IMR-90 (cell line): Measurements from ENCODE around the gene GLT8D2. TPM values are rescaled to one million over a fixed set of nuclear protein-coding genes. Genes with fewer than 3 reads are reported as not detected.

Experiments used
- ATAC-seq: fragments of 200-7000 bp; cut with Tn5 transposase; 2 replicates; pipeline ENCODE4 v1.9.1; 2020; ENCODE audit warnings: low read depth, mild to moderate bottlenecking, moderate library complexity
- BruUV-seq: library from RNA; stranded (reverse); fragments of 400-500 nt; replicated peaks from 2 replicates; lab custom pipeline; 2021; lab: Mats Ljungman, UMichigan
- CTCF ChIA-PET: fragments of 300-600 bp; formaldehyde crosslinking; extraction: SDS; loops from one replicate; lab custom pipeline; 2021; ENCODE audit warnings: antibody characterized with exemption; lab: Yijun Ruan, JAX
- POLR2A ChIA-PET: fragments of 300-600 bp; sonication (Branson Sonifier 250); formaldehyde crosslinking; loops from one replicate; lab custom pipeline; 2022; ENCODE audit warnings: antibody characterized with exemption; ENCODE audit not compliant: unreplicated experiment; lab: Charles Lee
- DNase-seq: peaks from one replicate; pipeline ENCODE4 v3.0.0; 2013
- H2AFZ ChIP-seq: replicated peaks from 2 replicates; pipeline ENCODE3; 2013; ENCODE audit warnings: low read length, mild to moderate bottlenecking; ENCODE audit not compliant: poor library complexity
- H2AK5ac ChIP-seq: 2 replicates; pipeline ENCODE4 v1.6.1; 2013; ENCODE audit warnings: low read depth, low read length, inconsistent platforms
- H2AK9ac ChIP-seq: replicated peaks from 2 replicates; pipeline ENCODE3; 2013; ENCODE audit warnings: mild to moderate bottlenecking, low read depth, low read length, moderate library complexity; ENCODE audit not compliant: poor library complexity
- H2BK120ac ChIP-seq: 2 replicates; pipeline ENCODE4 v1.6.1; 2013; ENCODE audit warnings: low read depth, low read length, inconsistent platforms
- H2BK15ac ChIP-seq: 3 replicates; pipeline ENCODE4 v1.6.1; 2013; ENCODE audit warnings: low read depth, low read length, inconsistent platforms
- H2BK20ac ChIP-seq: 2 replicates; pipeline ENCODE4 v1.6.1; 2013; ENCODE audit warnings: low read depth, mild to moderate bottlenecking, inconsistent platforms, low read length, moderate library complexity
- H2BK5ac ChIP-seq: 2 replicates; pipeline ENCODE4 v1.6.1; 2013; ENCODE audit warnings: mild to moderate bottlenecking, low read depth, low read length, inconsistent platforms; ENCODE audit not compliant: poor library complexity, severe bottlenecking
- H3K14ac ChIP-seq: replicated peaks from 2 replicates; pipeline ENCODE4 v1.6.1; 2013; ENCODE audit warnings: low read depth, low read length, inconsistent platforms
- H3K18ac ChIP-seq: 2 replicates; pipeline ENCODE4 v1.6.1; 2013; ENCODE audit warnings: low read depth, low read length, control low read depth
- H3K23ac ChIP-seq: 2 replicates; pipeline ENCODE4 v1.6.1; 2013; ENCODE audit warnings: low read depth, low read length, inconsistent platforms
- H3K27ac ChIP-seq: 2 replicates; pipeline ENCODE4 v1.5.1; 2013; ENCODE audit warnings: mild to moderate bottlenecking, control low read depth, low read length; ENCODE audit not compliant: insufficient read depth
- H3K27me3 ChIP-seq: 2 replicates; pipeline ENCODE4 v1.6.1; 2013; ENCODE audit warnings: low read length; ENCODE audit not compliant: control insufficient read depth, insufficient read depth
- H3K36me3 ChIP-seq: 2 replicates; pipeline ENCODE4 v1.6.1; 2013; ENCODE audit warnings: low read length, mixed read lengths; ENCODE audit not compliant: control insufficient read depth, insufficient read depth
- H3K4ac ChIP-seq: 2 replicates; pipeline ENCODE4 v1.6.1; 2013; ENCODE audit warnings: low read depth, low read length, inconsistent platforms
- H3K4me1 ChIP-seq: 2 replicates; pipeline ENCODE4 v1.6.1; 2013; ENCODE audit warnings: low read length, mixed read lengths; ENCODE audit not compliant: control insufficient read depth, insufficient read depth
- H3K4me2 ChIP-seq: 2 replicates; pipeline ENCODE4 v1.6.1; 2013; ENCODE audit warnings: low read depth, mild to moderate bottlenecking, control low read depth, low read length, moderate library complexity
- H3K4me3 ChIP-seq: 2 replicates; pipeline ENCODE4 v1.5.1; 2013; ENCODE audit warnings: low read depth, mild to moderate bottlenecking, control low read depth, low read length, moderate library complexity; ENCODE audit not compliant: insufficient read depth
- H3K56ac ChIP-seq: 2 replicates; pipeline ENCODE4 v1.6.1; 2013; ENCODE audit warnings: low read length, inconsistent platforms; ENCODE audit not compliant: insufficient read depth; ENCODE audit errors: extremely low read depth
- H3K79me1 ChIP-seq, 2 experiments: 2 replicates each; pipeline ENCODE4 v1.6.1; 2013; ENCODE audit warnings: low read length in 2 of 2, inconsistent platforms in 1 of 2, low read depth in 1 of 2
- H3K9ac ChIP-seq: 2 replicates; pipeline ENCODE4 v1.6.1; 2013; ENCODE audit warnings: low read depth, low read length, control low read depth
- H3K9me1 ChIP-seq: 2 replicates; pipeline ENCODE4 v1.6.1; 2013; ENCODE audit warnings: low read length, inconsistent platforms; ENCODE audit not compliant: insufficient read depth
- H3K9me3 ChIP-seq: 2 replicates; pipeline ENCODE4 v1.6.1; 2013; ENCODE audit warnings: low read length; ENCODE audit not compliant: control insufficient read depth, insufficient read depth
- H4K20me1 ChIP-seq: 2 replicates; pipeline ENCODE4 v1.6.1; 2013; ENCODE audit warnings: low read length, inconsistent platforms; ENCODE audit not compliant: insufficient read depth
- H4K5ac ChIP-seq: 2 replicates; pipeline ENCODE4 v1.6.1; 2013; ENCODE audit warnings: mild to moderate bottlenecking, low read depth, low read length, control low read depth
- H4K8ac ChIP-seq, 2 experiments: 2 replicates each; pipeline ENCODE4 v1.6.1; 2013; ENCODE audit warnings: low read depth in 2 of 2, low read length in 2 of 2, control low read depth in 1 of 2, inconsistent platforms in 1 of 2
- H4K91ac ChIP-seq: 2 replicates; pipeline ENCODE4 v1.6.1; 2013; ENCODE audit warnings: low read depth, low read length, inconsistent platforms; ENCODE audit not compliant: insufficient read depth
- CEBPB ChIP-seq: IDR thresholded peaks from 2 replicates; pipeline ENCODE4 v1.6.1; 2012; ENCODE audit warnings: low read depth, low read length, improper control_type of control experiment
- NFE2L2 ChIP-seq: fragments of 150-350 bp; IDR thresholded peaks from 2 replicates; pipeline ENCODE4 v1.6.1; 2016; ENCODE audit warnings: low read depth, mild to moderate bottlenecking, low read length
- WGBS, 2 experiments: methylation state at CpG; one replicate each; pipeline versions ENCODE4 v1.1.5 to v1.1.7; 2013; ENCODE audit warnings: missing lambda C conversion rate in 2 of 2; ENCODE audit not compliant: insufficient read length in 1 of 2; ENCODE audit errors: extremely low coverage in 2 of 2; 5-methylcytosine and 5-hydroxymethylcytosine counted together
- dilution Hi-C: fragments of 300-500 bp; cut with HindIII; formaldehyde crosslinking; loops from one replicate; pipeline ENCODE4 v1.14.3; 2018; ENCODE audit warnings: low sequenced_read_pairs; ENCODE audit not compliant: unreplicated experiment
- in situ Hi-C: fragments of 300-500 bp; cut with MboI; formaldehyde crosslinking; loops from 3 replicates; pipeline ENCODE4 v1.14.3; 2019; ENCODE audit warnings: low sequenced_read_pairs, inconsistent platforms, mixed read lengths
- intact Hi-C: fragments of 100-400 bp; cut with micrococcal nuclease; formaldehyde crosslinking; loops from 2 replicates; pipeline ENCODE4 v1.10.0; 2022
- polyA plus RNA-seq, 3 experiments: library from polyadenylated mRNA; depleted of rRNA; stranded (reverse); fragments of >200 nt; gene quantifications; 2 replicates each; pipeline ENCODE4 v1.2.3, GENCODE V29; 2012; ENCODE audit warnings: low replicate concordance in 1 of 3
- total RNA-seq: library from RNA; depleted of rRNA; stranded (reverse); fragments of >200 nt; gene quantifications from 2 replicates; pipeline ENCODE4 v1.2.3, GENCODE V29; 2012

The GLT8D2 gene
- total and polyA plus RNA-seq, 2 of the 4 experiments (the other 2 are of a cell fraction) = 33.5 to 47.9 TPM

- Histone ChIP-seq H4K8ac (no peak overlapping the region), H3K14ac (no peak overlapping the region), H3K56ac (no peak overlapping the region), H4K5ac (no peak overlapping the region), H3K18ac (no peak overlapping the region), H2AK9ac (no peak overlapping the region), H3K4me1 (peaks cover 7% of the 10 kb centered on the region), H2BK120ac (no peak overlapping the region), H3K4me2 (no peak overlapping the region), H3K23ac (no peak overlapping the region), H3K9ac (no peak overlapping the region), H2AK5ac (no peak overlapping the region), H3K79me1 (no peaks in the 10 kb centered on the region), H3K27ac (no peak overlapping the region), H4K20me1 (no peaks in the 10 kb centered on the region), H4K91ac (no peak overlapping the region), H3K4me3 (no peak overlapping the region), H3K4ac (no peak overlapping the region), H3K9me3 (no peaks in the 10 kb centered on the region), H3K36me3 (0 out of 2 replicates have a peak, but pooled peaks cover 2% of the 10 kb centered on the region), H2BK15ac (no peak overlapping the region), H2BK5ac (no peak overlapping the region), H3K27me3 (no peaks in the 10 kb centered on the region), H2AFZ (no peak overlapping the region), H2BK20ac (no peak overlapping the region), H3K9me1 (peaks cover 5% of the 10 kb centered on the region; the same call in 1 of the 2 replicates)
- in situ Hi-C loops = no loop called here
- peak; percentile 42 for ATAC-seq
- WGBS, 2 experiments = 83% methylated on average over 2 of the region's 4 CpGs; no CpG with 5 or more reads in 1 of the 2 experiments
- ChIA-PET POLR2A (no interaction called here), CTCF (interaction anchor here (1.8 kb wide), 1 partner anchor 53 kb away, joined by 5 read pairs; no protein-coding TSS in a partner anchor)
- TF ChIP-seq NFE2L2 (no peak), CEBPB (peak; percentile 66)
- intact Hi-C loops = loop anchor here (10.0 kb wide), 1 partner anchor 128 kb away; no protein-coding TSS in a partner anchor
- BruUV-seq = no TSS peak
- dilution Hi-C loops = no loop called here
- peak; percentile 62 for DNase-seq
Observed at GRCh38 chr12:104056419-104056972, 6.5 kb upstream of the GLT8D2 start.
